ENCODE measurements around the gene ROBO1.

The ROBO1 gene

DNA sequence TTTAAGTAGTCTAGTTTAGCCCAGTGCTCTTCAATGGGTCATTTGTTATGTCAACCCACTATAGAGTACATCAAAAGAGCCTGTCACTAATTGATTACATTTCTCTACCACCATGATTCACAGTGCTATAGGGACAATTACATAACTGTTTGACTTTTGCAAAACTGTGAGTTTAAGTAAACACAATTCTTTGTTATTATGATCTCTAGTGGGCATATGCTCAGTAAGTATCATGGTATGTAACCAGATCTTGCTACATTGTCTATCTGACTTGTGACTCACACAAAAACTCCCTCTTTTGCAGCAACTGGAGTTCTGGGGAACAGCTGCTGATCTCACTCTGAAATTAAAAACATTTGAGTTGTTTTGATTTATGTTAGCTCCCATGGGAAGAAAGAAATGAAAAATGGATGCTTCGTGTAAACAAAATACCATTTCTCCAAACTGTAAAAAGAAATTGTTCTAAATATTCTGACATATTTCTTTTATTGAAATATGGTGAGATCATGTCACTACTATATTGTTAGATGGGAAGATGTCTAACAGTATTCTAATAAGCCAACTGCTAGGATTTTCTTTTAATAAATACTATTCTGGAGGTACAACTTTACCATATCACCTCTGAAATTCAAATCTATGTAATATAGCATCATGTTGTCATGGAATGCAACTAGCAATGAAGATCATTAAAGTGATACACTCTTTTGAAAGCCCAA is 470.4 kb downstream of the ROBO1 start:
- DNase-seq, result no peak

DNA sequence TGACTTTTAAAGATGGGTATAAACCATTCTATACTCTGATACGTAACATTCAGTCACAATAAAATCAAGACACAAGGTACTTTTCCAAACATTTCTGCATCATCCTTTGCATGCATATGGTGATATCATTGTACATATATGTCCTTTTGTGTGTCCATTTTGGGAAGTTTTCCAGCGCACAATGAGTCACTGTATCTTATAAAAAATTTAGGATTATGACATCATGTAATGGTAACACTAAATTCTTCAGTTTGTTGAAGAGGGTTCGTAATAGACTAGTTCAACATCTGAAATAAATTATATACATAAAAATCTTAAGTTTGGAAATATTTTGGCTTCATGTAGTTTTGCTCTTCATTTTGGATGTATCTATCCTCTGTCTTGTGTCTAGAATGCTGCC is 480.9 kb downstream of the ROBO1 start:
- no peak for DNase-seq

DNA sequence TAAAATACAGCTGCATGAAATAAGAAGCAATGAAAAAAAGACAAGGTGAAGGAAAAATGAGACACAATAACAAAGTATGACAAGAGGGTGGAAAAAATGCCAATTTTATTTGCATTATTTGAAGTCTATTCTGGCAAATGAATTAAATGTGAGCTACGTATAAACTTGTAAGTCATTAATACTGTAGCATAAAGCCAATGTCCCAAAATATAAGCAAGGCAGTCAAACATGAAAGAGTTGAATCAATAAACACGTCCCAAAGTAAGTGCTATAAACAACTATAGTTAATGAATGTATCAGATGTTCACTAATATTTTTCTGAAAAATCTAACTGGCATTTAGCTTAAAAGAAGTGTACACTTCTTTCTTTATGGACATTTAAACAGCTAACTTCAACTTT is 481.9 kb downstream of the ROBO1 start:
- no peak for DNase-seq

DNA sequence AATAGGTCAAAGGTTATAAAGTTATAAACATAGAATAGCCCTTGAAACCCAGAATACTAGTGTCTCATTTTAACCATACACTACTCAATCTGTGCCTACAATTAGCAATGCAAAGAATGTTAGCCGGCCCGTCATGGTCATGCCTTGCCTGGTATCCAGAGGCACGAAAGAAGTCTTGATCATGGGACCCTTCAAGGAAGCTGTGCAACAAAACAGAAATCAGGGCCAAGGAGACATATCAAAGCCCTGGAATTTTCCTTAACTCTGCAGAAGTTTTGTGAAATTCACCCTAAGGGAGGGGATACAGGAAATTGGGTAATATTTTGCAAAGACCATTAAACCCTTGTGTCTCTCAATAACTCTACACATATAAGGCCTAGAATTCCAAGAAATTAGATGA is 482.4 kb downstream of the ROBO1 start:
- no peak for DNase-seq

DNA sequence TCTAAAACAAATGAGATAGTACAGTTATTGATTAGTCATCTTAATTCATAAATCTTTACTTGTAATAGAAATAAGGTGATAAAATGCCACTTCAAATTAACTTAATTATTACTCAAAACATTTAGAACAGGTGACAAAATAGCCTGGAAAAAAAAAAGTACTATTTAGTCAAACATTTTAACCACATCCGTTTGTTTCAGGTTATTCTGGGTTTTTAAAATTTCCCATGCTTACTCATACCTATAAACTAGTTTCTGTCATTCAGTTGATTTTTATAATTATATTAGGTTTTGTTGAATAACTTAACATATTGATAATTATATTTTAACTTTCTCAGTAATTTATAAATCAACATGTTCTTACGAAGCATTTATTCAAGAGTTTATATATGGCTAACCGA is 483.0 kb downstream of the ROBO1 start:
- no peak for DNase-seq

DNA sequence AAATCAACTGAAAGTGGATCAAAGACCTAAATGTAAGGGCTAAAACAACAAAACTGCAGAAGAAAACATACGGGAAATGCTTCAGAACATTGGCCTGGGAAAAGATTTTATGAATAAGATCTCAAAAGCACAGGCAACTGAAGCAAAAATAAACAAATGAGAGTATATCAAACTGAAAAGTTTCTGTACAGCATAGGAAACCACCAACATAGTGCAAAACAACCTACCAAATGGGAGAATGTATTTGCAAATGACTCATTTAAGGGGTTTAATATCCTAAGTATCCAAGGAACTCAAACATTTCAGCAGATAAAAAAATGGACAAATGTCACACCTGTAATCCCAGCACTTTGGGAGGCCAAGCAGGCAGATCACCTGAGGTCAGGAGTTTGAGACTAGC is 489.1 kb downstream of the ROBO1 start:
- DNase-seq, result no peak

DNA sequence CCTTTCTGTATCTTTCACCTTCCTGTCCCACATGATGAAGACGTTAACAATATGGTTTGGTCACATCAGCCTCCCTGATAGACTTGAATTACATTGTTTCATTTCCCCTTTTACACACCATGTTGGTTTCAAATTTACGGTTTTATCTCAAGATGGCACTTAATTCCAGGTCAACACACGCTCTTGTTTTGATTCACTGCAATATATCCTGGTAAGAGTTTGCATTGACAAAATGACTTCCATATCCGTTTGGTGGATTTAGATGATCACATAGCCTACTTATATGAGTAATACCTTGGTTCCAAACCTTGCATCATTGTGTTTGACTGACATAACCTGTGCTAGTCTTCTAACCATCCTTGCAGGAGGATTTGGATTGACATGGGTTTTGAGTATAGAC is 499.4 kb downstream of the ROBO1 start:
- DNase-seq, result no peak

DNA sequence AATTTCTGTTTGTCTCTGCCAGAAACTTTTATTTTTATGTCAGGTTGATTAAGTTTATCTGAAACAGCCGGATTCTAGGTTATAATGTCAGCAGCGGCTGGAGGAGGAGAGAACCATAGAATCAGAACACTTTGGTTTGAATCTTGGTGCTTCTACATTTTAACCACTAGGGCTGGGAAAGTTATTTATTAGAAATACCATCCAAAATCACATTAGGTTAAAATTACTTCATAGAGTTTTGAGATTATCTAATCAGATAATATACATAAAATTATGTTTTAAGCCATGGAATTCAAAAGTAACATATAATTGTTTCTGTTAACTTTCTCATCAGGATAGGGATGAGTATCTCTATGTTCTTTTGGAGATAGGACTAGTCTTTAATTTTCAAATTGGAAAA is 502.9 kb downstream of the ROBO1 start:
- no peak for DNase-seq

DNA sequence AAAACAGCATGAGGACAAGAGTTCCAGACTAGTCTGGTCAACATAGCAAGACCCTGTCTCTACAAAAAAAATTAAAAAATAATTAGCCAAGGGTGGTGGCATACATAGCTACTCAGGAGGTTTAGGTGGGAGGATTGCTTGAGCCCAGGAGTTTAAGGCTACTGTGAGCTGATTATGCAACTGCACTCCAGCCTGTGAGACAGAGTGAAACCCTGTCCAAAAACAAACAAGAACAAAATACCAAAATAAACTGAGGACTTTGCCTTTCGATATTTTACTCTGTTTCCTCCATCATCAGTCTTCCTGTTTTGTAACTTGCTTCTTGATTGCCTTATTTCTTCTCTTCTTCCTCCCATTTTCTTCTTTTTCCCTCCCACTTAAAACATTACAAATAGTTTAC is 504.4 kb downstream of the ROBO1 start:
- no peak for DNase-seq

DNA sequence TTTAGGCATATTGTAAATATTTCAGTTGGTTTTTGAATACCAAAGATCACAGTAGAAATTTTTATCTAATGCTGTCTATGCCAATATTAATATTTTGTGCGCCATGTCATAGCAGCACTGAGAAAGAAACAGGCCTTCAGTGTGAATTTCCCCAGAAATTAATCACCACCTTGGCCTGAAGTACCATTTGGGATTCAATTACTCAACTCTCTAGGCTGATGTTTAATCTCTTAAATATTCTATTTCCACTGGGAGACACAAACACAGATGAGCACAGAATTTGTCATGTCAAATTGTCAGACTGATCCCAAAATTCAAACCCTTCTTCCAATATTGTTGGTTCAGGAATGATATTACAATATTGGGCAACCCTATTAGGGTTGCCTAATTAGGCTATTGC is 509.3 kb downstream of the ROBO1 start:
- DNase-seq, result no peak

DNA sequence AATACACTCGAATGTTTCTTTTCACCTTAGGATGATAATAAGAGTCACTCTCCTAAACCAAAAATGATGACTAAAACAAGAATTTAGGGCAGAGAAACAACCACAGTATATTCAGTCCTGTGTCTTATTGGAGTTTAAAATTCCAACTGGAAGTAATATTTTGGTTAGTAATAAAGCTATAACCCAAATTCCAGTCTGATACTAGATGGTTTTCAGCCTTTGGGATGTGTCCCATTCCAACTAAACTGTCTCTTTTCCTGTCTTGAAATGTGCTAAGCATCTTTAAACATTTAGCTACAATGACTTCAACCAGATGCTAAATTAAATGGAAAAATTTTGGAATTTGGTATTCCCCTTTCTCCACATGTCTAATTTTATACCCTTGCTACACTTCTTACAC is 510.0 kb downstream of the ROBO1 start:
- DNase-seq, result no peak

DNA sequence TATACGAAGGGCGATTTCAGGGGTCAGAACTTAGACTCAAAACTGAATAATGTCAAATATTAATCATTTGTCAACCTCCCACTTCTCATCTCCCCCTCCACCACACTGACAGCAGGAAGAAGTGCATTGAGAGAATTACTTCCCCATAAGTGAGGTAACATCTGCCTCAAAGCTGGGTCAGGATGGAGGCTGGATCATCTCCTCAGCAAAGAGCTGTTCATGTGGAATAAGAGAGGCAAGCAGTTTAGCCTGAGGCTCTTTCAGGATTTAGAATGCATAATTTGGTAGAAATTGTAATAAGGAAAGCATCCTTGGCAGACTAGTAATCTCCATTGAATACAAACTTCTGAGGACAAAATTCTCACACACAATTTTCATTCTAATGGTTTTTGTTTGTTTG is 512.1 kb downstream of the ROBO1 start:
- DNase-seq, result no peak

DNA sequence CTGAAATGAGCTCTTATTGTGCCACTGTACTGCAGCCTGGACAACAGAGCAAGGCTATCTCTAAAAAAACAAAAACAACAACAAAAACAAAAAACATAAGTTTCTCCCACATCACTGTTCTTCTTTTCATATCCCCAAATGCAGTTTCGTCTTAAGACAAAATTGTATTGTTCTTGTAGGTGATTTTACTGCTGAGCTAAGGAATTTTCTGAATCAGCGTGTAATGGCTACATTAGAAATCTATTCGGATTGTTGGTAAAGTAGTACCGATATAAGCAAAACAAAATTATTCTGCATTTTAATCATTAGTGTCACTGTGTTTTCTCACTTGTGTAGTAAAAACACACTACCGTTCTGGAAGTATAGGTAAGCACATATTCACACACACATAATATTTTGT is 512.5 kb downstream of the ROBO1 start:
- no peak for DNase-seq

DNA sequence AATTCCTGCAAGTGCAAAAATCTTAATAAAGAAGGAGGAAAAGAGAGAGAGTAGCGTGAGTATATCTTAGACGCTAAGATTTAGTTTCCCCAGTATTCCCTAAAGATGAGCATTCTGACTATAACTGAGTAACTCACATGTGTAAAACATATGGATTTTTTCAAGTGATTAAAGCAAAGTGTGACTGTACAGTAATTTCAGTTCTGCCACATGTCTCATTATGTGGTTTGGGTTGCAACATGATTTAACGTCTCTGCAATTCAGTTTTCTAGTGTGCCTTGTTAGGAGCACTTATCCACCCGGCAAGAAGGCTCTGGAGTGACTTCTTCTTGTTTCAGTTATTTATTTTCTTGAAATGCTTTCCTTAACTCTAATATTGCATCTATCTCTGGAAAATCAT is 514.1 kb downstream of the ROBO1 start:
- no peak for DNase-seq

DNA sequence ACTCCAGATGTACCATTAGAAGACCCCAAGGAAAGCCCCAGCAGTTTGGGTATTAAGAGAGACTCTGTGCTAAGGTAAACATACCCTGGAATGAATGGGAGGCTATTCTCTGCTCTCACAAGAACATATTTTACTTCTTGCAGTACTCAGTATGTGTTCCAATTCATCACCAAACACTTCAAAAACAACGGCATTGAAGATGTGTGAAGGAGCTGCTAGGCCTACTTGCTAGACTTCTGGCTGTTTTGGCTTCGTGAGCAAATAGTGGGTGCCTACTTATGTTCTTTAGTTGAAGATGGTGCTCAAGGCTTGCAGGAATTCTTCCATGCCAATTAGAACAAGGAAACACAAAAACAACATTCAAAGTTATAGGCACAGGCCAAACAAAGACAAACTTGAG is 514.5 kb downstream of the ROBO1 start:
- DNase-seq, result no peak

DNA sequence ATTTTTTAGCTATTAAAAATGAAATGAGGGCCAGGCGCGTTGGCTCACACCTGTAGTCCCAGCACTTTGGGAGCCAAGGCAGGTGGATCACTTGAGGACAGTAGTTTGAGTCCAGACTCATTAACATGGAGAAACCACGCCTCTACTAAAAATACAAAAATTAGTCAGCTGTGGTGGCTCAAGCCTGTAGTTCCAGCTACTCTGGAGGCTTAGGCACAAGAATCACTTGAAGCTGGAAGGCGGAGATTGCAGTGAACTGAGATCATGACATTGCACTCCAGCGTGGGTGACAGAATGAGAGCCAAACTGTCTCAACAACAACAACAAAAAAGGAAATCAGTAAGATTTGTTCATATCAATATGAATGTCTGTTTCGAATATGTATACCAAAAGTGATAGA is 517.1 kb downstream of the ROBO1 start:
- no peak for DNase-seq

DNA sequence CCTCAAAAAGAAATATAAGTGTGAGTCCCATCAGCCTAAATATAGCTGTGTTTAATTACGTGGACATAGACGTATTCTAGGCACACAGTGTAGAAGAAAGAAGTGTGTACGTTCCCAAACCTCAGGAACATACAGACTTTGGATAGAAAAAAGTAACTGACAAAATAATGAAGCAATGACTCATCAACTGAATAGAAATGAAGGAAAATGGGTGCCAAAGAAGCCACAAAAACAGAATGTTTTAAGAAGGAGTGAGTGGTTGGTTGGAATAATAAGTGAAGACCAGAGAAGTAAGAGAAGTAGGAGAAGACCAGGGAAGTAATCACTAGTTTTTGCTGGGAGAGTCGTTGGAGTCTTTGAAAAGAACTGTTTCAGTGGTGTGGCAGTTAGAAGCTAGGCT is 518.1 kb downstream of the ROBO1 start:
- no peak for DNase-seq

DNA sequence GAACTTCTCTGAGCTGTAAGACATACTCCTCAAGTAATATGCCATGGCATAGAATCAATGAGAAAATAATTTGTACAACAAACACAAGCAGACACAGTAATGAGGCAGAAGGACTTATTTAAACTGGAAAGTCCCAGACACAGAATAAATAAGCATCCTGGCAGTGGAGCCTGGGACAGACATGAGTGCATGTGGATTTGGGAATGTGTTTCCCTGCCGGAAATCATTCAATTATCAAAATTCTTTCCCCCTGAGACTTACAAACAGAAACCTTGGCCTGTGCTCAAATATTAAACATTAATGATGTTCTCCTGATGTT is 520.1 kb downstream of the ROBO1 start:
- DNase-seq, result no peak

DNA sequence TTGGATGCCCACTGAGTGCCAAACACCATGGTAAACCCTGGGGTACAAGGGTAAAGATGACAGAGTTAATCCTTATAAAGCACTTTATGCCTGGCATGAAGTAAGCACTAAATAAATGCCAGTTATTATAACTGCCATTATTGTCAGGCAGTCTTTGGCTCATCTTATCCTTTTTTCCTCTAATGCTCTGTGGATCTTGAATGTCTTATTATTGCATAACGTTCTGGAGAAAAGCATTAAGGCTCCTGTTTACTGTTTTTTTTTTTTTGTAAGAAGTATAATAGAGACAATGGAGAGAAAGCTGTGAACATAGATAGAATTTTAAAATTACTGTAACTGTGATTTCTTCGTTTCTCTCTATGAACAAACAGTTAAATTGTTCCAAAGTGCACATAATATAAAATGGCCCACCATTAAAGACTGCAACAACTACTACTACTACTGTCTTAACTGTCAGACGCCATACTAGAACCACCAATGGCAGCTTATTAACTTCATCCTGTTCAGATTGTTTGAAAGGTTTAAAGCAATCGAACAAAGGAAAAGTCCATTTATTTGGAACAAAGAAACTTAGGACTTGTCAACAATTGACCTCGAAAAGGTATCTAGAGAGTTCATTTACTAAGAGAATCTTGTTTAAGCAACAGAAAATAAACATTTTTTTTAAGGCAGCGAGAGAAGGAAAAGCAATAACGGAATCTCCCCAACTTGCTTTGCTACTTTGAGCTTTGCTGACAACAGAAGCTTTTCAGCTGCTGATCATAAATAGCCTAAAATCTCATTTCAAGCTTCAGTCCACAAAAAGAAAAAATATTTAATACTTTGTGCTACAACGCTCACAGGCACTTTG is 520.7 kb downstream of the ROBO1 start:
- DNase-seq, result no peak

DNA sequence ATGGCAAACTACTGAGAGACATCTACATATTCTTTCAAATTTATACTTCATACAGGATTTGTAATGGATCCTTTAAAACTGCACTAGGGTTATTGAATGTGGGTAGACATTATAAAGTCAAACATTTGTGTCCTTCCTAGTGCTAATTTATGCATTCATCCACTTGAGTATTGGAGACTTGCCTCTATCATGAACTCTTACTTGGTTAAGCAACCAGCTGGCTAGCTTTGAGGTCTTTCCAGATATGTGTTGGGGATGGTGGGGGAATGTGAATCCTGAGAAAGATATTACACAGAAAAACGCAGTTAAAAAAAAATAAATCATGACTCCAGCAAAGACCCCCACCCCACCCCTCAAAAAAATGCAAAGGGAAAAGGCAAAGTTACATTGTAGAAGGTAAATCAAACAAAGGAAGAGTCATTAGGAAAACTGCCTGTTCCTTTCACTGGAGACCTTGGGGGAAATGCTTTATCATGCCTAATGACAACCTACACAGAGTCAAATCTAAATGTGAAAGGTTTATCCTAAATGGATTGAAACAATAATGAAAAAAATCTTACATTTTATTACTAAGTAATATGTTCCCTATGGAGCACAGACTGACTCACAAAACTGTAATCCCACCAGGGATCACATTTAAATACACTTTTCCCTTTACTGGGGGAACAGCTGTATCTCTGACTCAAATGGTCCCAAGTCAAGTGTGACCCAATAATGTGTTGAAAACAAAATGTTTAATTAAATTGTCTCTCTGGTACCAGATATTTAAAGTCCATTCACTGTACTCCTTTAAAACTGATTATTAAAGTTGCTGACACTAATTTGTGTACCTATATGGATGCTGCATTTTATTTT is 522.3 kb downstream of the ROBO1 start:
- DNase-seq, result no peak

DNA sequence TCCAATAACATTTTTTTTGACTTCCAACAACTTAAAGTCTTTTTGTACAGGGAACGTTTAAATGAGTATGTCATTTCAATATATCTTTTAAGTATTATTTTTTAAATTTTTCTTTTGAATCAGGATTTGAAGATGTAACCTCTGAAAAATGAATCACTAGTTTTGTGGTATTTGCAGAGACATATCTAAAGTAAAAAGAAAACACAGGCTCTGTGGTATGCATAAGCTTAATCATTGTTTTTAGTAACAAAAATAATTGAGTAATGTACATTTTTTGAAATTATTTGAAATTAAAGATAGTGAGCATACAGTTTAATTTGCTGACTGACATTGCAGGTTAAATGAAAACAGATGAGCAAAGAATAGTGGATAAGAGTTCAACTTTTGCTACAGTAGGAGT is 531.3 kb downstream of the ROBO1 start:
- DNase-seq, result no peak

DNA sequence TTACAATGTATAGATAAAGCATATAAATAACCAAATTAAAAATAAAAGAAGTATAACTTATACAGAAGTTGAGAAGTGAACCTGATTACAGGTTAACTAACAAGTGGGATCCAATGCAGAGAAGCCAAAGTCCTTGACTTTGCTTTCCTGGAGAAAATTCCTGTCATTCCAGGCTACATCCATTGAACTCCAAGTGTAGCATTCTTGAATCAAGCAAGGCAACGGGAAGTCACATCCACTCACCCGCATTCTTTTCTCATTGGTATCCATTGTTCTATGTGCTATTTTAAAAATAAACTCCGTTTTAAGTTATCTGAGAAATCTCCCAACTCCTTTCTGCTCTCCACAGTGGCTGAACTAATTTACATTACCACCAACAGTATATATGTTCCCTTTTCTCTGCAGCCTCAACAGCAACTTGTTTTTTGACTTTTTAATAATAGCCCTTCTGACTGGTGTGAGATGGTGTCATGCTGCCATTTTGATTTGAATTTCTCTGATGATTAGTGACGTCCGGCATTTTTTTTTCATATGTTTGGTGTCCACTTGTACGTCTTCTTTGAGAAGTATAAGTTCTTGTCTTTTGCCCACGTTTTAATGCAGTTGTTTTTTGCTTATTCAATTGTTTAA is 534.3 kb downstream of the ROBO1 start:
- no peak for DNase-seq

DNA sequence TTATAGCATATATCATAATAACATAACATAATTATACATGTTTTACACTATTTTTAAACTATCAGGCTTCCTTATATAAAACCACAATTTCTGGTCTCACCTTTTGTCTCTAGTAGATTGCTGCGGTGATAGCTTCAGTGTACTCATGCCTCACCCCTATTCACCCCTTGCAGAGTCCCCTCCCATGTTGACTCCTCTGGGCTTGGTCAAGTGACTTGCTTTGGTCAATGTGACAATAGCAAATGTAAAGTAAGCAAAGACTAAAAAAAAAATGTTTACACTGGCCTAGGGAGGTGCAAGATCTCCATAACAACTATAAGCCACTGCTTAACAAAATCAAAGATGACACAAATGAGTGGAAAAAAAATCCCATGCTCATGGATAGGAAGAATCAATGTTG is 537.5 kb downstream of the ROBO1 start:
- DNase-seq, result no peak
